Measurements from ENCODE around the gene ANKS1A.
A peak's percentile ranks its signal among the peaks of the same experiment; 100 is the strongest.
"Not testable (repeated sequence)": the region's sequence is repeated elsewhere in the genome, so short reads cannot be mapped to it uniquely, and the experiment has no call there.

ANKS1A gene

DNA sequence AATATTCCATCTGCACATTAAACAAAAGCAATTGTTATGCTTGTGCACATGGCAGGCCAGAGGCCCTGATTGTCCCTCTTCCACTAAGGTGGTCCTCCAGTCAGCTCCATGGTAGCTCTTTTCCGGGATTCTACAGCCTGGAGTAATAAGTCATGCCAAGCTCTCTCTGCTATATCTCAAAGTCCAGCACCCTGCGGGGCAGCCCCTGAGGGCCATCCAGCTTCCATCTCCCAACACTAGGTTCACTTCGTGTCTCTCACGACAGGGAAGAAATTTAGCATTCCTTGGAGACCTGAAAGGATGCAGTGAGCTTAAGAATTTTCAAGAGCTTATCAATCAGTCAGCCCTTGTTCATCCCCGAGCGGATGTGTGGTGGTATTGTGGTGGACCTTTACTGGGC lies 112.3 kb downstream of the ANKS1A start:
- DNase-seq = not testable (repeated sequence)

DNA sequence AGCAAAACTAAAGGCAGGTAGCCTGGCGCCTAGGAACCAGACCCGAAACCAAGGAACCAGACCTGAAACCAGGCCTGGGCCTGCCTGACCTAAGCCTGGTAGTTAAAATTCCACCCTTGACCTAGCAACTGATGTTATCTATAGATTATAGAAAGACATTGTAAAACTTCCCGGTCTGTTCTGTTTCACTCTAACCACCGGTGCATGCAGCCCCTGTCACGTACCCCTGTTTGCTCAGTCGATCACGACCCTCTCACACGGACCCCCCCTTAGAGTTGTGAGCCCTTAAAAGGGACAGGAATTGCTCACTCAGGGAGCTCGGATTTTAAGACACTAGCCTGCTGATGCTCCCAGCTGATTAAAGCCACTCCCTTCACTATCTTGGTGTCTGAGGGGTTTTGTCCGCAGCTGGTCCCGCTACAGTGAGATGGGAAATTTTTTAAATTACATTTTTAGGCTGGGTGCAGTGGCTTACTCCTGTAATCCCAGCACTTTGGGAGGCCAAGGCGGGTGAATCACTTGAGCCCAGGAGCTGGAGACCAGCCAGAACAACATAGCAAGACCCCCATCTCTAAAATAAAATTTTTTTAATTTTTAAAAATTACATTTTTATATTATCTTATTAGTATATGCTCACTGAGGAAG lies 115.0 kb downstream of the ANKS1A start:
- DNase-seq = not testable (repeated sequence)

DNA sequence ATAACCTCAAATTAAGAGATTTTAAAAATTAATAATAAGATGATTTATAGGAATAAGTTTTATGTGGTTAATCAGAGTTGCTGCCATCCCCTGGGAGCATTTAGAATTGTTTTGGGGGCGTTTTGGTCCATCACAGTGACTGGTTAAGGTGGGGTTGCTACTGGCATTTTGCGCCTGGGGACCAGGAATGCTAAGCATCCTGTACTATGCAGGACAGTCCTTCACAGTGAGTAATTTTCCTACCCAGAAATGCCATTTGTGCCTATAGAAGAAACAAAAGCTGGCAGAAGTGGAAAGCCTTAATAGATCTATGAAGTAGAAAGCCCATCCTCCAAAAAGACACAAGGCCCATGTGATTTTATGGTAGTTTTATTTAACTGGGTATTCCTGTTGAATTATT lies 118.0 kb downstream of the ANKS1A start:
- DNase-seq = no peak

DNA sequence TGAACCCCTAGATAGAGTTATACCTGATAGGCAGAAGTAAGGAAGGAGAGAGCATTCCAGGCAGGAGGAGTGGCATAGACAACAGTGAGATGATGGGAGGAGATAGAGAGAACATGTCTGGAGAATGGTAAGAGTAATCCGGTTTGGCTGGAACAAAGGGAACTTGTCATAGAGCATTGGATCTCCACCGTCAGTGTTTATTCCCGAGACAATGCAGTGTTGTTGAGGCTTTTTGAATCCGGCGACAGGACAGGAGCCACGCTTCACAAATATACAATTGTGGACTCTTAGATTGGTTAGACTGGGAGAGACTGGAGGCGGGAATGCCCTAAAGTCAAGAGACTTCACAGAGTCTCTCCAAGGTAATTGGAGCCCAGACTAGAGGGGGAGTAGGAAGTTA lies 119.8 kb downstream of the ANKS1A start:
- DNase-seq = no peak

DNA sequence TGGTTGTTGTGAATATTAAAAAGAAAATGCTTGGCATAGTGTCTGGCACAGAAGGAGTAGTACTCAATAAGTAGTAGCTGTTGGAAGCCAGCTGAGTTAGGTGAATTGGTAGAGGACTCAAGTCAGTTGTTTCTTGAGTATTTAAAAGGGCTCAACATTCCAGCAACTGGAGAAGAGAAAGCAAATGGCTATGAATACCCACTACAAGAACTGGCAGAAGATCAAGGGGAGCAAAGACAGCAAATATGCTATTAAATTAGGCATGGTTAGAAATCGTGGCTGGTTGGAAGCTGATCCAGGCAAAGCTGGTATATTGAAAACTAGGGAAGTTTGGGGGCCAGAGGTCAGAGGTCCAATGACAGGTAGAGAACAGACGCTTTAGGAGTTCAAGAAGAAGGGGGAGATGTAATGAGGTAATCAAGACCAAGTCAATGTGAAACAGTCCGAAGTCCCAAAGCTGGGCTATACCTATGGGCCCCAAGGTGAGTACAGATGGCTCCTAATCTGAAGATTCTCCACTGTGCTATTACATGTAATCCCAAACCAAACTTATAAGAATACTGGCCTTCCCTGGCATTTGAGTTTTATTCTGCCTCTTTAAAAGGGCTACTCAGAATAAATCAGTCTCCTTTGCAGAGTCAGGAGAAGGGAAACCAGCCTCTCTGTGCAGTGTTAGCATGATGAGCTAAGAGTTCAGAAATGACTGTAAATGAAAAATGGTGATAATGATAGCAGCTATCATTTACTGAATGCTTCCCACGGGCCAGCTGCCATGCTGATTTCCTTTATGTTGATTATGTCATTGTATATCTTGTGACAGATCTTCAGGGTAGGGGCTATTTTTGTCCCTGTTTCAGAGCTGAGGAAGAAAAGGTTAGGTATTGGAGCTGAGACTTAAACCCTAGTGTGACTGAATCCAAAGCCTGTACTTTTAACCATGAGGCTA lies 122.3 kb downstream of the ANKS1A start:
- peak; percentile 34 for DNase-seq

DNA sequence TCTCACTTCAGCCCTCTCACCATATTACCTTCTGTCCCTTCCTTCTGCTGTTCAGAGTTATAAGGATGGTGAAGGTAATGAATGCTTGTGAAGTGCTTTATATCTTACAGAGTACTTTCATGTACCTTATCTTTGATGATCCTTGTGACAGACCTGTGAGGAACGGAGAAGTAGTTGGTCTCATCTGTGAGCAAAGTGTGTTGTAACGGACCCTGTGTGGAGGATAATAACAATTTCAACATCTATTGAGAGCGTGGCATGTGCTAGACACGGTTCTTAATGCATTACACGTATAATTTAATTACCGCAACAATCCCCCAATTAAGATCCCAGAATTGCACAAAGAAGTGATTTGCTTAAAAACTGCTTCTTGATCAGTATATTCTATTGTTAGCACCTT lies 124.6 kb downstream of the ANKS1A start:
- DNase-seq = no peak

DNA sequence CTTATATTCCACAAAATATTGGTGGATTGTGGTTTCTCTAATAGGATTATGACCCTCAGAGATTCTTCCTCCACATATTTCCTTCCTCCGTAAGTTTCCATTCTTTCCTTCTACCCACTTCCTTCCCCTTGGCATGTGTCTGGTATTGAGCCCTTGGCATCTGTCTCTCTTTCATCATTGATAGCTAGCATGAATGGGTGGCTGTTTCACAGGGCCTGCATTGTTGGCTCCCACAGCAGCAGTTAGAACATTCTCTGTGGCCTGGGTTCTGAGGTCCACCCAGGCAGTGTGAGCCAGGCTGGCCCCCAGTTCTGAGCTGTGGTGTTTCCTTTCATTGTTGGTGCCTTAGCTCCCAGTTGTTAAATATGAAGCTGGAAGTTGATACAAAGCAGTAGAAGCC lies 125.3 kb downstream of the ANKS1A start:
- no peak for DNase-seq

DNA sequence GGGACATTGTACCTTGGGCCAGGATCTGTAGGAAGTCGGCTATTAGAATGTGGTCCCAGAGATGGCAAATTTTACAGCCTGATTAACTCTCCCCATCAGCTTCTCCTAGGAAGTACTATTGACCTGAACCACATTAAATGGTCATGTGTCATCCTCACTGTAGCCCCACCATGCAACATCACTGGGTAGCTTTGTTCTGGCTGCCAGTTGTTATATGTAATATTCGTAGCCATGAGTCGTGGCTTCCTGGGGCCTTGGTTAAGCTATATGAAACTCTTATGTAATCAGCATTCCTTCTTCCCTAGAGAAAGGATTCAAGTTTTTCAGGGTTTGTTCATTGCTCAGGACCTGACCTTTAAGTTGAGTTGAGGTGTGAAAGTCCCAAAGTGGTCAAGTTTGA lies 125.7 kb downstream of the ANKS1A start:
- no peak for DNase-seq

DNA sequence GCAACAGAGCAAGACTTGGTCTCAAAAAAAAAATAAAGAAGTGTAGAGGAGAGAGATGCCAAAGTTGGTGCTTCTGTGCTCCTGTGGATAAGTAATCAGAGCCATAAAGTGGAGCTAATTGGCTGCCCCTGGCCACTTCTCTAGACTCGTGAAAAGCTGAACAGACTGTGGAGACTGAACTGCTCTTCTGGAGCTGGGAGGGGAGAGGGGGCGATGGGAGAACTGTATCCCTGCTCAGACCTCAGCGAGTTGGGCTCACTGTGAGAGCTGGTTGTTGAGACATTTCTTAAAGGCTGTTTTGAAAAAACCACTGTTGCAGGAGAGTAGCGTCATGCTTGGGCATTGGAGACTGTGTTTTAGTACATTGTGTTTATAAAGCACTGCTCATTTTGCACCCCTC lies 126.4 kb downstream of the ANKS1A start:
- DNase-seq = no peak

DNA sequence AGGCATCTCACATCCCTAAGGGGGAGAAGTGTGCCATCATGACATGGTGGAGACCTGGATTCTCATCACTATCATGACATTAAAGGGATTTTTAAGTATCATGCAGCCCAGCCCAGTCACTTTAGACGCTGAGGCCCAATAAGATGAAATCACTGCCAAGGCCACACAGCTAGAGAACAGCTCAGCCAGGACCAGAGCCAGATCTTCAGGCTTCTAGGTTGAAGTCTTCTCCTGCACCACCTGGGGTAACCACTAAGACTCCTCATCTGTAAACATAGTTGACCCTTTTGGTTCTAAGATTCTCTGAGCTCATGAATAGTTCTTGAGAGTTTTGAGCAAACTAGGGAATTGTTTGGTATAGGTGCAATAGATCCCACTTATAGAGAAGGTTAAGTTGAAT lies 126.9 kb downstream of the ANKS1A start:
- no peak for DNase-seq

DNA sequence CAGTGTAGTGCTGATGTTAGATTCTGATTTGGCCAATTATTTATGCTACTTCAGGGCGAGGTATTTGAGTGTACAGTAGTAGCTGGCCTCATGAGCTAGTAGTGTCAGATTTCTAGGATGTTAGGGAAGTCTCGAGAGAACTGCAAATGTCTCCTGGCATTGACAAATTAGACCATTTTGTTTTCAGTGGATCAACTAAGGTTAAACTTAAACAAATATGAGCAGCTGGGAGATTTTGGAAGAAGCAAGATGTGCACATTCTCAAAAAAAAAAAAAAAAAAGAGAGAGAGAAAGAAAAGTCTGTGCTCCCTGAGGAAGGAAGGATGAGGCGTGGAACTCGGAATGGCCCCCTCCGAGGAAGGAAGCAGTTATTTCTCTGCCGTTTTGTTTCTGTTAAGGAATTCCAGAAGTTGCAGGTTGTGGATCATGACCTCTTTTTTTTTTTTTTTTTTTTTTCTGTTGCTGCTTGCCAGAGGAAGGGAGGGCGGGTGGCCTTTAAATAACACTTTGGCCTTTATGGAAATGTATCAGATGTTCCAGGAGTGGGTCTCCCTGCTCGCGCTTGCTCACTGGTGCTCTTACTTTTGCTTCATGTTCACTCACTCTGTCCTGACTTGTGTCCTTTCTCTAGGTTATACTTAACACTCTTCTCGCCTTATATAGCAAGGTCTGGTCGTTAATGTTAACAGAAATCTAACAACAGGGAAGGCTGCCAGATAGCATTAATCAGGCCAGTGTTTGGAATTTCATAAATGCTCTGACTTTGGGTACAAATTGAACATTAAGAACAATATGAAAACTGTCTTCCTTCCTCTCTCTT lies 127.7 kb downstream of the ANKS1A start:
- no peak for DNase-seq

DNA sequence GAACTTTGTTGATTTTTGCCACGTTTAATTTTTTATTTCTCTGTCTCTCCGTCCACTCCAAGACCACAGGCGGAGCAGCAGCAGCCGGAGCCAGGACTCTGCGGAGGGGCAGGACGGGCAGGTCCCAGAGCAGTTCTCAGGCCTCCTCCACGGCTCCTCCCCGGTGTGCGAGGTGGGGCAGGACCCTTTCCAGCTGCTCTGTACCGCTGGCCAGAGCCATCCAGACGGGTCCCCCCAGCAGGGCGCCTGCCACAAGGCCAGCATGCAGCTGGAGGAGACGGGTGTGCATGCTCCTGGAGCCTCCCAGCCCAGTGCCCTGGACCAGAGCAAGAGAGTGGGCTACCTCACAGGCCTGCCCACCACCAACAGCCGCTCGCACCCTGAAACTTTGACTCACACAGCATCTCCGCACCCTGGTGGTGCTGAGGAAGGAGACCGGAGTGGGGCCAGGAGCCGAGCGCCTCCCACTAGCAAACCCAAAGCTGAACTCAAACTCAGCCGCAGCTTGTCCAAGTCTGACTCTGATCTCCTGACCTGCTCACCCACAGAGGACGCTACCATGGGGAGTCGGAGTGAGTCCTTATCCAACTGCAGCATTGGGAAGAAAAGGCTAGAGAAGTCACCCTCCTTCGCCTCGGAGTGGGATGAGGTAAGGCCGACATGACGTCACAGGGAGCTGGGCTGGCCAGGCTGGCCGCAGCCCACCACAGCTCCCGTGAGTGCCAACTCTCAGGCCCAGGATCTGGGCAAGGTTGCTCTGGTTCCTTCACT lies 128.5 kb downstream of the ANKS1A start:
- DNase-seq = no peak

DNA sequence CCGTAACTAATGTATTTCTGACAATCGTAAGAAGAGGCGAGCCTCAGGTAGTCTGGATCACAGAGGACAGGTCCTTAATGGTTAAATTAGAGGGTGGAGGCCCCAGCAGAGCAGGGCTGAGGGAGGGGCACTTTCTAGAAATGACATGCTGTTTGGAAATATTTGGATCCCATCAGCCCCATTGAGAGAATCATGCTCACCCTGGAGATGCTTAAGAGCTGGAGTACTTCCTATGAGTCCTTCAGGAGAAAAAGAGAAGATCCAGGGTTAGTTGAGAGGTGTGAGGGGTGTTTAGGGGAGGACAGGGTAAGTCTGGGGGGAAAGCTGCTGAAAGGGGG lies 129.1 kb downstream of the ANKS1A start:
- DNase-seq = no peak

DNA sequence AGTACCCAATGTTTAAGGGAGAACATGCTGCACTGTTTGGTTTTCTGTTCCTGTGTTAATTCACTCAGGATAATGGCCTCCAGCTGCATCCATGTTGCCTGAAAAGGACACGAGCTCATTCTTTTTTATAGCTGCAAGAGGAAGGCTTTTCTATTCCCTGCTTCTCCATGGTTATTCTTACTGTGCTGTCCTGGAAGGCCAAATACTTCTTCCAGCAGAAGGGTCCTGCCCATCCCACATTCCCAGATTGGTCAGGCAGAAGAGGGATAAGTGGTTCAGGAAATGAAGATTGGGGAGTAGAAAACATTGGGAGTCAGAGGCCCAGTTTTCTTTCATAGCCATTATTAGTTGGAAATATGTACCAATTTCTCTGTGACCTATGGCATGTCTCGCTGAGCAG lies 129.7 kb downstream of the ANKS1A start:
- no peak for DNase-seq

DNA sequence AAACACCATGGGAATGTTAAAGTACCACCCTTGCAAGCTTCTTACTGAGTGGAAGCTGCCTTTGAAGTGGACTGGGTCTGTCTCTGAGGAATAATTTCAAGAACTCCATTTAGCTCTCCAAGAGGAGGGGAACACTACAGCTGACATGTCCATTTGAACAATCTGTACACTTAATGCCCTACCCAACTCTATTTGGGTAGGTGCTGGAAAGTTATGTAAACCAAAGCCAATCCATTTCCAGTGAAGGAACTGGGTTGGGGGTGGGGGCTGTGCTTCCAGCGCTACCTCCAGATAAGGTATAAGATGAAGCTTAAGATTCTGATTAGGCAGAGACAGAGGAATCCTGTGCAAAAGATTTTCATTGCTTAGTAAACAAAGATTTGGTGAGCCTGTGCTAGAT lies 130.1 kb downstream of the ANKS1A start:
- no peak for DNase-seq

DNA sequence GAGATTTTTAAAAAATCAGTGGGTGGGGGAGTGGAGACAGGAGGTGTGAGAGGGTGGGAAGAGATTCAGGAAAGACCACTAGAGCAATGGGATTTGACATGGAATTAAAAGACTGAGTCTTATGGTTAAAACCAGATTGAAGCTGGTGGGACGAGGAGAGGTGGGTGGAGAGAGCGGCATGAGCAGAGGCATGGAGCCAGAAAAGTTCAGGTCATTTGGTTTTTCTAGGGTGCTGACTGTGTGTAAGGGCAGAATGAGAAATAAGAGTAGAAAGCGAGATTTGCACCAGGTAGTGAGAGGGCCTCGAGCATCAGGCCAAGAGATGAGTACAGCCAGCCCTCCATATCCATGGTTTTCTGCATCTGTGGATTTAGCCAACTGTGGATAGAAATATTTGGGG lies 130.8 kb downstream of the ANKS1A start:
- no peak for DNase-seq

DNA sequence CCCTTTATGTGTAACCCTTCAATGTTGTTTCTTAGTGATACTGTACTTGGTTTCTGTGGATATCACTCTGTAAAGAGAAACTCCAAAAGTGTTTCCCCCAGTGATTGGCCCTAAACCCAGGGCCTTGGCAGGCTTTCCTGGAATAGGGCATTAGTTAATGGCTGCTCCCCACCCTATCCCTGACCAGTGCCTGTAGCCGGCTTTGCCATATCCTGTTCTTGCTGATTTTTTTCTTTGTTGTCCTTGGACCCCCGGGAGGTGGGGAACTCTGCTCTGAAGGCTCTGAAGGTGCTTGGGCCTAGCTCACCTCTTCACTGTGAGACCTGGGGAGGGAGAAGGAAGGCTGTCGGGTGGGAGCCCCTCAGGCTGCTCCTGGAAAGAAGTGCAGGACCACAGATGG lies 131.9 kb downstream of the ANKS1A start:
- DNase-seq = no peak

DNA sequence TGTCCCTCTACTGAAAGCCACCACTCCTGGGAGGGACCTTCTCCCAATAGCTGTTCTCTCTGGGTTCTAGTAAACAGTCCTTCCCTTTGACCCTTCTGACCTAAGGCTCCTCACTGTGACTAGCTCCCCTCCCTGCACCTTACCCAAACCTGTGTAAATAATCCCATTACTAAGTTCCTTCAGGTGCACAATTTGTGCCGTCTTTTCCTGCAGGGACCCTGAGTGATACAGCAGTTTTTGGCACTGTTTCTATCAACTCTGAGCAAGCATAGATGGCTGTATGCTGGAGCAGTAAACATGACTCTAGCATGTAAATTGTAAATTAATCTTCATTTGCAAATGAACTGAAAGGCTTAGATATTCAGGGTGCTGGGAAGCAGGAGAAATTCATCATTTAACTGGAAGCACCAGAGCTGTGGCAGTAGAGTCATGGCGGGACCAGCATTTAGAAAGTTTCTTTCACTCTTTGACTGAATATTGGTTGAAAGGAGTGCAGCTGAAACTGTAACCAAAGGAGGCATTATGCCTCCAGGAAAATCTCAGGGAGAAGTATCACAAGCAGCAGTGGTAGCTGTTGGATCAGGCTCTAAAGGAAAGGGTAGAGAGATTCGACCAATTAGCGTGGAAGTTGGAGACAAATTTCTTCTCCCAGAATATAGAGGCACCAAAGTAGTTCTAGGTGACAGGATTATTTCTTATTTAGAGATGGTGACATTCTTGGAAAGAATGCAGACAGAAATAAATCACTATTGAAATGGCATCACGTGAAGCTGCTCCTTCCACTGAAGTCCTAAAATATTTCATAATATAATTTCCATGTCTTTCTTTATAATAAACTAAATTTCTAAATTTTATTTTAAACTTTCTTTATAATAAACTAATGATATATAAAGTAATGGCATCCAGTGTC lies 134.3 kb downstream of the ANKS1A start:
- DNase-seq = no peak

DNA sequence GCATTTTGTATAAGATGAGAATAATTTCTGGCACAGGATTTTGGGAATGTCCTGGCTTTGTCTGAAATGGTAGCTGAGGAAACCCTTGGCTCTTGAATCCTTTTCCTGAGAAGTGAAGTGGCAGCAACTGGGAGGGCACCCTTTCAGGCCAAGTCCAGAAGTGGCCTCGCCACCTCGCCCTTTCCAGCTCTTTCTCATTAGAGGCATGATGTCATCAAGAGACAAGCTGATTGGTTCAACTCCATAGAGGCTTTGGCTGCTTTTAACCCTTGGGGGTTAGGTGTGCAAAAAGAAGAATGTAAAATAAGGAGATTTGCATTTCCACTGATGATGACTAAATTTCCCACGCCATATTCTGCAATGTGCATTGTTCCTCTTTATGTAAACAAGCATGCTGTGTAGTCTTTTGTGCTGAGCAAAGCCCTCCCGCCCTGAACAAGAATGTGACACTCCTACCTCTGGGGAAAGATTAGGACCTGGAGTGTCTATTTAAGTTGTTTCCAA lies 135.5 kb downstream of the ANKS1A start:
- peak; percentile 83 for DNase-seq

DNA sequence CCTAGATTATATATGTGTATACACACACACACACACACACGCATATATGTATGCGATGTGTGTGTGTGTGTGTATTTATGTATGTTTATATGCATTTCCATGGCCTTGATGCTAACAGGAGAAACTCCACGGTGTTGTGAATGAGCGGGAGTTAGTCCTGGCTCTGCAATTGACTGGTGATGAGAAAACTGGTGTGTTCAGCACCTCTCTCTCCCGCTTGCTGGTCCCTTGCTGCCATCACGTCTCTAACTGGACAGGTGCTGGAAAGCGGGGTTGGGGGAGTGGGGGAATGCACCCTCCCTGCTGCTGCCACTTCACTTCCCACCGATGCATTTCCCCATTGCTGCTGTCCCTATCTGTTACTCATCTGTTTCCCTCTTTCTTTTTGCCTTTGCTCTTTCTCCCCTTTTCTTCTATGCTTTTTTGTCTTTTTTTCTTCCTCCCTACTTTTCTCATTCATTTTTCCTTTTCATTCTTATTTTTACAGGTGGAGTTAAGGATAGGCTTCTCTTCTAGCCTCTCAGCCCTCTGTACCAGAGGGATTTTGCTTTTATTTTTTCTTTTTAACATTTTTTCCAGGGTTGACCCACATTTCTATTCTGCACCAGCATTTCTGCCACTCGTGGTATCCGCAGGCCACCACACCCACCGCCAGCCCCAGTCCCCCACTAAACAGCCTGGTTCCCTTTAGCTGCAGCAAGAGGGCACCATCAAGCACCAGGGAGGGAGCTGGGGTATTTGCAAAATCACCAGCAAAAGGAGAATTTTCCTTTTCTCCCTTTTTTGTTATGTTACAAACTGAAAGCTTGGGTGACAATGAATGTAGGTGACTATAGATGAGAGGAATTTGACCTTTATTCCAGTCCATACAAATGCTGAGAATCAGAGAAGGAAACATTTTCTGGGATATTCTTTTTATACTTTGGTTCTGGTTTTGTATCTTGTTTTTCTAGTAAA lies 136.5 kb downstream of the ANKS1A start:
- DNase-seq = no peak

Measured in inflammatory macrophage treated with lipopolysaccharide for 4 hours (primary cell).